Mesendoderm (in vitro differentiated cells): ENCODE data around the gene GPAT2.
"Not testable (repeated sequence)": the region's sequence is repeated elsewhere in the genome, so short reads cannot be mapped to it uniquely, and the experiment has no call there.

Source experiments
- DNase-seq: peaks from one replicate; pipeline ENCODE4 v3.0.0; 2013
- H2AK5ac ChIP-seq: 2 replicates; pipeline ENCODE4 v1.6.1; 2013; ENCODE audit warnings: low read length, inconsistent platforms
- H2BK120ac ChIP-seq: 2 replicates; pipeline ENCODE4 v1.6.1; 2013; ENCODE audit warnings: low read depth, mild to moderate bottlenecking, low read length, moderate library complexity, mixed read lengths
- H2BK15ac ChIP-seq: replicated peaks from 2 replicates; pipeline ENCODE4 v1.6.1; 2013; ENCODE audit warnings: low read depth, mild to moderate bottlenecking, moderate library complexity
- H2BK5ac ChIP-seq: 2 replicates; pipeline ENCODE4 v1.6.1; 2013; ENCODE audit warnings: low read length, inconsistent platforms
- H3K18ac ChIP-seq: 2 replicates; pipeline ENCODE4 v1.6.1; 2013; ENCODE audit warnings: mild to moderate bottlenecking, low read length, mixed read lengths
- H3K23ac ChIP-seq: one replicate; pipeline ENCODE4 v1.6.1; 2013; ENCODE audit warnings: low read length
- H3K27ac ChIP-seq: 2 replicates; pipeline ENCODE4 v1.5.1; 2013; ENCODE audit warnings: low read depth, mild to moderate bottlenecking, inconsistent platforms, low read length, moderate library complexity
- H3K27me3 ChIP-seq: 2 replicates; pipeline ENCODE4 v1.6.1; 2013; ENCODE audit warnings: low read length, control low read depth, mild to moderate bottlenecking, inconsistent platforms; ENCODE audit not compliant: insufficient read depth, poor library complexity
- H3K36me3 ChIP-seq: 2 replicates; pipeline ENCODE4 v1.6.1; 2013; ENCODE audit warnings: low read length, inconsistent platforms; ENCODE audit not compliant: control insufficient read depth, insufficient read depth
- H3K4ac ChIP-seq: one replicate; pipeline ENCODE4 v1.6.1; 2013; ENCODE audit warnings: low read depth, mild to moderate bottlenecking, low read length, moderate library complexity
- H3K4me1 ChIP-seq: 2 replicates; pipeline ENCODE4 v1.6.1; 2013; ENCODE audit warnings: low read depth, low read length, inconsistent platforms; ENCODE audit not compliant: control insufficient read depth
- H3K4me2 ChIP-seq: 2 replicates; pipeline ENCODE4 v1.6.1; 2013; ENCODE audit warnings: low read length
- H3K4me3 ChIP-seq: 2 replicates; pipeline ENCODE4 v1.5.1; 2013; ENCODE audit warnings: mild to moderate bottlenecking, low read length
- H3K56ac ChIP-seq: one replicate; pipeline ENCODE4 v1.6.1; 2013; ENCODE audit warnings: low read length
- H3K79me1 ChIP-seq: 2 replicates; pipeline ENCODE4 v1.6.1; 2013; ENCODE audit warnings: low read length, inconsistent platforms
- H3K79me2 ChIP-seq: 2 replicates; pipeline ENCODE4 v1.6.1; 2013; ENCODE audit warnings: mild to moderate bottlenecking, low read length; ENCODE audit not compliant: control insufficient read depth, insufficient read depth
- H3K9ac ChIP-seq: 2 replicates; pipeline ENCODE4 v1.6.1; 2013; ENCODE audit warnings: low read length, inconsistent platforms
- H4K5ac ChIP-seq: one replicate; pipeline ENCODE4 v1.6.1; 2013; ENCODE audit warnings: low read length
- H4K8ac ChIP-seq: one replicate; pipeline ENCODE4 v1.6.1; 2013; ENCODE audit warnings: low read depth, mild to moderate bottlenecking, control low read depth, low read length, moderate library complexity
- WGBS: extraction: QIAGEN DNeasy Blood & Tissue Kit; methylation state at CpG from one replicate; pipeline ENCODE4 v1.1.7; 2013; ENCODE audit warnings: low lambda C conversion rate, missing lambda C conversion rate; ENCODE audit not compliant: insufficient coverage; ENCODE audit errors: extremely low coverage; 5-methylcytosine and 5-hydroxymethylcytosine counted together

Gene GPAT2

GRCh38 chr2:96010320-96011128 lies 24.2 kb downstream of the GPAT2 start:
- not testable (repeated sequence) for H3K9ac ChIP-seq, H3K79me1 ChIP-seq, H2BK15ac ChIP-seq, H3K18ac ChIP-seq, H3K4ac ChIP-seq, H3K36me3 ChIP-seq, H3K79me2 ChIP-seq, H2AK5ac ChIP-seq, H4K5ac ChIP-seq, H3K4me1 ChIP-seq, H3K4me3 ChIP-seq, H3K23ac ChIP-seq, H4K8ac ChIP-seq, H3K27me3 ChIP-seq, H3K27ac ChIP-seq, H2BK120ac ChIP-seq, H2BK5ac ChIP-seq, H3K4me2 ChIP-seq
- peak overlapping the region; percentile 56 for H3K56ac ChIP-seq
- no CpG with 5 or more reads among the region's 65 CpGs for WGBS
- peak; percentile 91 for DNase-seq

- H3K27me3 ChIP-seq, H2BK120ac ChIP-seq, H3K79me2 ChIP-seq, H2AK5ac ChIP-seq, H3K18ac ChIP-seq, H3K36me3 ChIP-seq, H2BK5ac ChIP-seq, H3K4me1 ChIP-seq, H3K4ac ChIP-seq, H4K8ac ChIP-seq, H4K5ac ChIP-seq, H3K23ac ChIP-seq, H3K79me1 ChIP-seq, H3K27ac ChIP-seq, H3K9ac ChIP-seq, H3K4me3 ChIP-seq, H2BK15ac ChIP-seq: not testable (repeated sequence)
- peak overlapping the region; percentile 56 for H3K56ac ChIP-seq
- peak overlapping the region; percentile 27 for H3K4me2 ChIP-seq
- DNase-seq = peak; percentile 56
- no CpG with 5 or more reads among the region's 10 CpGs for WGBS
Observed at GRCh38 chr2:96009833-96010232, 24.9 kb downstream of the GPAT2 start.

DNA sequence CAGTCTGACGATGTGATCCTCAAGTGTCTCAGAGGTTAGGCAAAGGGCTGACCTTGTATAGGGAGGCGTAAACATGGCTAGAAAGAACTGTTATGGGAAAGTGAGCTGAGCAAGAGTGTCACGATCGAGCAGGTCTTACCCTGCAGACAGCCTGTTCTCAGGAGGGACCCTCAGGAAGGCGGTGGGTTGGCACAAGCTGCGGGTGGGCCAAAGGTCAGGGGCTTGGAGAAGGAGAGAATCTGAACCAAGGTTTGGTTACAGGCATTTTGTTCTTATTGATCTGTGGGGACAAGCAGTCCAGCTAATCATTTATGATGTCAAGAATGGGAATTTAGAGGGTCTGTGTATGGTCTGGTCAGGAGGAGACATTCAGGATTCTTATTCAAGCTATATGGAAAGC lies 26.7 kb downstream of the GPAT2 start:
- not testable (repeated sequence) for H2BK120ac ChIP-seq, H4K5ac ChIP-seq, H3K4ac ChIP-seq, H2BK15ac ChIP-seq, H2BK5ac ChIP-seq, H3K79me2 ChIP-seq, H3K23ac ChIP-seq, H2AK5ac ChIP-seq, H3K4me1 ChIP-seq, H3K27ac ChIP-seq, H3K9ac ChIP-seq, H3K36me3 ChIP-seq, H3K4me3 ChIP-seq, H3K79me1 ChIP-seq, H3K18ac ChIP-seq, H4K8ac ChIP-seq, H3K27me3 ChIP-seq, H3K4me2 ChIP-seq, DNase-seq
- H3K56ac ChIP-seq = peak overlapping the region; percentile 34
- no CpG with 5 or more reads among the region's 6 CpGs for WGBS

GRCh38 chr2:96006248-96006647 lies 28.5 kb downstream of the GPAT2 start:
- not testable (repeated sequence) for H3K9ac ChIP-seq, H3K36me3 ChIP-seq, H3K79me2 ChIP-seq, H2BK120ac ChIP-seq, H4K8ac ChIP-seq, H3K18ac ChIP-seq, H3K27ac ChIP-seq, H3K4ac ChIP-seq, H3K4me1 ChIP-seq, DNase-seq, H3K56ac ChIP-seq, H2BK5ac ChIP-seq, H3K23ac ChIP-seq, H4K5ac ChIP-seq, H2AK5ac ChIP-seq, H3K27me3 ChIP-seq, H3K4me3 ChIP-seq, H3K4me2 ChIP-seq, H3K79me1 ChIP-seq, H2BK15ac ChIP-seq
- WGBS = no CpG with 5 or more reads among the region's 5 CpGs

GRCh38 chr2:95992520-95993272 lies 42.0 kb downstream of the GPAT2 start:
- H3K18ac ChIP-seq, H3K79me1 ChIP-seq, H3K36me3 ChIP-seq, H3K79me2 ChIP-seq, H2BK120ac ChIP-seq, H3K27ac ChIP-seq, H2BK15ac ChIP-seq, H3K4me1 ChIP-seq, H3K4me3 ChIP-seq, H2BK5ac ChIP-seq, H3K27me3 ChIP-seq, H3K23ac ChIP-seq, H3K4ac ChIP-seq, H4K8ac ChIP-seq, H2AK5ac ChIP-seq, H4K5ac ChIP-seq: not testable (repeated sequence)
- WGBS = no CpG with 5 or more reads among the region's 34 CpGs
- H3K56ac ChIP-seq = peak overlapping the region; percentile 90
- peak; percentile 67 for DNase-seq
- H3K9ac ChIP-seq = peak overlapping the region; percentile 68
- H3K4me2 ChIP-seq = peak overlapping the region; percentile 59
